GM12891 (cell line): Measurements from ENCODE around the gene MX2.

Experiments
- POLR2A ChIP-seq: IDR thresholded peaks from 2 replicates; pipeline ENCODE4 v1.6.1; 2011; ENCODE audit warnings: low read depth, low read length, control low read depth
- POLR2AphosphoS5 ChIP-seq: IDR thresholded peaks from 2 replicates; pipeline ENCODE4 v1.6.1; 2011; ENCODE audit warnings: low read depth, low read length, control low read depth
- SPI1 ChIP-seq: IDR thresholded peaks from 2 replicates; pipeline ENCODE4 v1.6.1; 2011; ENCODE audit warnings: low read depth, low read length, control low read depth

DNA sequence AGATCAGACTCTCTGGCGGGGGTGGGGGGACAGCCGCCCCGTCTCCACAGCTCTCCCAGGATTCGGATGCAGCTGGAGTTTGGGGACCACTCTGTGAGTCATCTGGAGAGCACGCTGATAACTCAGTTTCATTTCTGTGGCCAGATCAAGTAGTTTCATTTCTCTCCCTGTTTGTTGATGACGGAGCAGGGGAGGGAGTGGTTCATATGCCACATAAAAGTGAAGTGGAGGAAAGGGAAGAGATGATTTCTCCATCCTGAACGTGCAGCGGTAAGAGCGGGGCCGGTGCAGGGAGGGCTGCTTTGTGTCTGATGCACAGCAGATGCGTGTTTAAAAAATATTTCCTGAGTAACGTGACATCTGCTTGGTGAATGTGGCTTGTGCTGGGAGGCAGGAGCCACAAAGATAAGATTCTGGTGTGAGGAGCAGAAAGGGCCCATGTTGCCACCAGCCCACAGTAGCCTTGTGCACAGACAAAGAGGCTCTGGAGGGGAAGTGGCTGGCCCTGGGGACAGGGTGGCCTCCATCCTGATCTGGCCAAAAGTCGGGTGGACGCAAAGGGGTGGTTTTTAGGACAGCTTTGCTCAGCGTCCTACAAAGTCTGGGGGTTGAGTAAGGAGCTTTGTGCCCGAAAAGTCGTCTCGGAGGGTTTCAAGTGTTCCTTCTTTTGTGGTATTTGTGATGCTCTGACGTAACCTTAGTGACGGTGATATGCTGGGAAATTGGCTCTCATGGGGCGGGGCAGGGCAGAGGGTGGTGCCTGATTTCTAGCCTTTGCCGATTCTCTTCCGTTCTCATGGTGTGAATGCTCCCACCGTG lies at the start of gene MX2:
- TF ChIP-seq POLR2AphosphoS5: peak; percentile 84; the same call in 1 of the 2 replicates
- TF ChIP-seq SPI1: peak; percentile 79
- TF ChIP-seq POLR2A: peak; percentile 81
